IMR-90 (cell line): ENCODE data around the gene NUMA1.

Experiments used
- BHLHE40 ChIP-seq: fragments of 150-350 bp; IDR thresholded peaks from 2 replicates; pipeline ENCODE4 v1.6.1; 2016; ENCODE audit warnings: mild to moderate bottlenecking, low read depth, low read length
- CEBPB ChIP-seq: IDR thresholded peaks from 2 replicates; pipeline ENCODE4 v1.6.1; 2012; ENCODE audit warnings: low read depth, low read length, improper control_type of control experiment
- CHD1 ChIP-seq: IDR thresholded peaks from 2 replicates; pipeline ENCODE4 v1.6.1; 2012; ENCODE audit warnings: low read depth, low read length, improper control_type of control experiment
- ELK1 ChIP-seq: fragments of 150-350 bp; IDR thresholded peaks from 2 replicates; pipeline ENCODE4 v1.6.1; 2016; ENCODE audit warnings: low read depth, mild to moderate bottlenecking, low read length, moderate library complexity, borderline replicate concordance
- FOS ChIP-seq: fragments of 150-350 bp; IDR thresholded peaks from 2 replicates; pipeline ENCODE4 v1.6.1; 2016; ENCODE audit warnings: low read depth, low read length
- MAFK ChIP-seq: IDR thresholded peaks from 2 replicates; pipeline ENCODE4 v1.6.1; 2012; ENCODE audit warnings: low read depth, low read length, improper control_type of control experiment
- MAZ ChIP-seq: IDR thresholded peaks from 2 replicates; pipeline ENCODE4 v1.6.1; 2012; ENCODE audit warnings: low read depth, mild to moderate bottlenecking, low read length, improper control_type of control experiment, moderate library complexity, borderline replicate concordance
- MXI1 ChIP-seq: IDR thresholded peaks from 2 replicates; pipeline ENCODE4 v1.6.1; 2012; ENCODE audit warnings: low read depth, mild to moderate bottlenecking, low read length, moderate library complexity, borderline replicate concordance
- POLR2A ChIP-seq: IDR thresholded peaks from 2 replicates; pipeline ENCODE4 v1.6.1; 2012; ENCODE audit warnings: mild to moderate bottlenecking, low read depth, low read length
- RAD21 ChIP-seq: IDR thresholded peaks from 2 replicates; pipeline ENCODE4 v1.6.1; 2012; ENCODE audit warnings: low read length, improper control_type of control experiment
- SMC3 ChIP-seq: fragments of 150-350 bp; IDR thresholded peaks from 2 replicates; pipeline ENCODE4 v1.6.1; 2016; ENCODE audit warnings: low read depth, mild to moderate bottlenecking, antibody characterized with exemption, low read length, moderate library complexity
- TF ChIP-seq, protein P1 (sequence below): conservative IDR thresholded peaks from 2 replicates; pipeline ENCODE4 v1.5.1; 2012; ENCODE audit warnings: mild to moderate bottlenecking, low read depth, low read length, improper control_type of control experiment
- TF ChIP-seq, protein P2 (sequence below): fragments of 150-350 bp; IDR thresholded peaks from 2 replicates; pipeline ENCODE4 v1.6.1; 2017; ENCODE audit warnings: mild to moderate bottlenecking, antibody characterized with exemption, low read length, low read depth

DNA sequence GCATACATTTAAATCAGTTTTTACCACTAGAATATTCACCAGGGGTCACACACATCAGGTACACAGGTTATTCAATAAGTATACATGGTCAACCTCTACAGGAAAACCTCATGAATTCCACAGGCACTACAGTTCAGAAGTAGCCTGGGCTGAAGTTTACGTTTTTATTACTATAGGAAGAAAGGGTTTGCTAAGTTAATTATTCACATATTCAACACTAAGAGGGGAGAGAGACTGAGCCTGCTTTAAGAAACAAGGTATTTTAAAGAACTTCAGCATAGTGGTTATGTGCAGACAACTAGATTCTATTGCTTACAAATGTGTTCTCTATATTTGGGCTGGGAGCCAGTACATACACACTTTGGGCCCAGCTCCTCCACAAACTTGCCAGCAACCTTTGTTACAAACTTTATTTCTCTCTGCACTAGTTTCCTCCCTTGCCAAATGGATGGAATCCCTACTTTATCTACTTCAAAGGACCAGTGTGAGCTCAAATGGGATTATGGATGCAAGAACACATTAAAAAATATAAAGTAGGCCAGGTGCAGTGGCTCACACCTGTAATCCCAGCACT lies 49.8 kb downstream of the NUMA1 start:
- TF ChIP-seq FOS (no peak), SMC3 (no peak), MXI1 (no peak), CHD1 (no peak), POLR2A (no peak), BHLHE40 (no peak), MAZ (no peak), CEBPB (no peak), ELK1 (no peak), RAD21 (no peak), MAFK (no peak)
- TF ChIP-seq, protein P1, sequence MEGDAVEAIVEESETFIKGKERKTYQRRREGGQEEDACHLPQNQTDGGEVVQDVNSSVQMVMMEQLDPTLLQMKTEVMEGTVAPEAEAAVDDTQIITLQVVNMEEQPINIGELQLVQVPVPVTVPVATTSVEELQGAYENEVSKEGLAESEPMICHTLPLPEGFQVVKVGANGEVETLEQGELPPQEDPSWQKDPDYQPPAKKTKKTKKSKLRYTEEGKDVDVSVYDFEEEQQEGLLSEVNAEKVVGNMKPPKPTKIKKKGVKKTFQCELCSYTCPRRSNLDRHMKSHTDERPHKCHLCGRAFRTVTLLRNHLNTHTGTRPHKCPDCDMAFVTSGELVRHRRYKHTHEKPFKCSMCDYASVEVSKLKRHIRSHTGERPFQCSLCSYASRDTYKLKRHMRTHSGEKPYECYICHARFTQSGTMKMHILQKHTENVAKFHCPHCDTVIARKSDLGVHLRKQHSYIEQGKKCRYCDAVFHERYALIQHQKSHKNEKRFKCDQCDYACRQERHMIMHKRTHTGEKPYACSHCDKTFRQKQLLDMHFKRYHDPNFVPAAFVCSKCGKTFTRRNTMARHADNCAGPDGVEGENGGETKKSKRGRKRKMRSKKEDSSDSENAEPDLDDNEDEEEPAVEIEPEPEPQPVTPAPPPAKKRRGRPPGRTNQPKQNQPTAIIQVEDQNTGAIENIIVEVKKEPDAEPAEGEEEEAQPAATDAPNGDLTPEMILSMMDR: no peak
- TF ChIP-seq, protein P2, sequence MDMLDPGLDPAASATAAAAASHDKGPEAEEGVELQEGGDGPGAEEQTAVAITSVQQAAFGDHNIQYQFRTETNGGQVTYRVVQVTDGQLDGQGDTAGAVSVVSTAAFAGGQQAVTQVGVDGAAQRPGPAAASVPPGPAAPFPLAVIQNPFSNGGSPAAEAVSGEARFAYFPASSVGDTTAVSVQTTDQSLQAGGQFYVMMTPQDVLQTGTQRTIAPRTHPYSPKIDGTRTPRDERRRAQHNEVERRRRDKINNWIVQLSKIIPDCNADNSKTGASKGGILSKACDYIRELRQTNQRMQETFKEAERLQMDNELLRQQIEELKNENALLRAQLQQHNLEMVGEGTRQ: no peak
